HG02610 (cell line): ENCODE results near the gene DHRS3.
A peak's percentile ranks its signal among the peaks of the same experiment; 100 is the strongest.

Source experiments
- ATAC-seq: cut with Tn5 transposase; IDR thresholded peaks from one replicate; pipeline ENCODE4 v1.9.1; 2021; ENCODE audit warnings: mild to moderate bottlenecking, moderate library complexity; ENCODE audit not compliant: unreplicated experiment

Gene DHRS3

DNA sequence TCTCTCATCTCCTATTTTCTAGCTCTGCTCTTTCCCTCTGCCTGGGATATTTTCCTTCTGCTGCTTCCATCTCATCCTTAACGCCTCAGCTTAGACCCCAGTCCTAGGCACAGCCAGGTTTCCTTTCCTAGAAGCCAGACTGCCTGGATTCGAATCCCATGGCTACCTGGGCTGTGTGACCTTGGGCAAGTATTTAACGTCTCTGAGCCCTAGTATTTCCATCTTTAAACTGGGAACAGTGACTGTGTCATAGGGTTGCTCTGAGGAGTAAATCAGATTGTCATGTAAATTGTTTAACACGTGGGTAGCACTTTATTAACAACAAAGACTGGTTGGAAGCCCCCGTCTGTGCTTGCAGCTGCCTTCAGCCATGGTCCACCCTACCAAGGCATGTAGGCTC is 18.4 kb downstream of the DHRS3 start:
- ATAC-seq, result no peak

- no peak for ATAC-seq
Observed at GRCh38 chr1:12598974-12599373, 19.0 kb downstream of the DHRS3 start.

DNA sequence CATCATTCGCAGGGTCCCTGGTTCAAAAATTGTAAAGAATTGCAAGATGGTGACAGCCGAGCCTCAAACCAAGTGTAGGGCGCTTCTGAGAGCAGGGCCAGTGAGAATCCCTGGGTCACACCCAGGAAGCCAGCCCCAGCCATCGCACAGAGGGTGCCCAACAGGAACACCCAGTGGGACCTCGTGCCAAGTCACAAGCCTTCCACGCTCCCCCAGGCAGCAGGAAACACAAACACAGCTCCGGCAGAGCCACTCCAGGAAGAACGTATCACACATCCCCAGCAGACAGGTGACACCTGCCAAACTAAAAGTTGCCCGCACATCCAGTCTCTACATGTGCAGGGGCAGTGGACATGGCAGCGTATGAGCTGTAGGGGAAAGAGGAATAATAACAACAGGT is 20.2 kb downstream of the DHRS3 start:
- no peak for ATAC-seq

GRCh38 chr1:12596007-12596821 is 21.8 kb downstream of the DHRS3 start:
- ATAC-seq, result peak; percentile 50

GRCh38 chr1:12595757-12596006 is 22.3 kb downstream of the DHRS3 start:
- ATAC-seq, result no peak

GRCh38 chr1:12594966-12595756 is 22.8 kb downstream of the DHRS3 start:
- no peak for ATAC-seq

- ATAC-seq, result no peak
Observed at GRCh38 chr1:12594490-12594889, 23.5 kb downstream of the DHRS3 start.

DNA sequence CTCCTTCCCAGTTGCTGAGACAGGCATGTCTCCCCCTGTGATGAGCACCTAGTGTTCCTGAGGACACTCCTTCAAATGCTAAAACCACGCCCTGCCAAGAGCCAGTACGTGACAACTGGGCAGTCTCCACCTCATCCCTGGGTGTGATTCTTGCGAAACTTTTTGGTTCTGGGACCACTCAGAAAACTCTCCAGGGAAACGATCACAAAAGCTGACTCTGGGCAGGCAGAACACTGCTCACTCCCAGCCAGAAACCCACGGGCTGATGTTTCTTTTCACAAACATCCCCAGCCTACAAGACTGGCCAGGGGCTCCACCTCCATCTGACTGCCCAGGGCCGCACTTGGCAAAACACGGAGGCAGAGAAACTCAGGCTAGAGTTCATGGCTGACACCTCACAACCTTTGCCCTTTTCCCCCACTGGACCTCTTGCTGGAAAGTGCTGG is 24.4 kb downstream of the DHRS3 start:
- no peak for ATAC-seq

- ATAC-seq, result no peak
Observed at GRCh38 chr1:12592496-12592895, 25.5 kb downstream of the DHRS3 start.

DNA sequence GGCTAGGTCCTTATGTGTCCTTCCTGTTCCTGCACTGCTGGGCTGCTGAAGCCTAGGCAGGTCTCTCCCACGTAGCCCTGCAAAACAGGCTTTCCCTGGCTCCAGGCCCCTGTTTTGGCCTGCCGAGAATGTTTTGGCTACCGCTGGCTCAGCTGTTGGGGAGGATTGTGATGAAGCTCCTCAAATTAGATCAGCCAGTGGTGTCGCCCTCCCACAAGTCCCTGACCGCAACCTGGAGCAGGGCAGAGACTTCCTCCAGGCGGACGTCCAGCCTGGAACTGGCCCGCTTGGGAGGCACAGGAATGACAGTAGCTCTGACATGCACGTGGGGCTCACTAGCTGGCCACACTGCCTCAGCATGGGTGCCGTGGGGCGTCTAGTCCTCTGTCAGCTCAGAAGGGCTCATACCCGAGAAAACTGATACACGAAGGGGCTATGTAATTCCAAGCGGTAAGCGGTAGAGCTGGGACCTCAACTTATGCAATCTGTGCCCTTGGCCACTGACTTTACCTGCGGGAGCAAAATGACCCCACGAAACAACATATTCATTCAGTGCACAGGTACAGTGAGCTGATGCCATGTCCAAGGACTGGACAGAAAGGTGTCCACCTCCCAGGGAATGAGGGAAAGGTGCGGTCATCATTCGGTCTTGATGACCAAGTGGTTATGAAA is 26.6 kb downstream of the DHRS3 start:
- no peak for ATAC-seq

GRCh38 chr1:12588695-12589094 is 29.3 kb downstream of the DHRS3 start:
- no peak for ATAC-seq

DNA sequence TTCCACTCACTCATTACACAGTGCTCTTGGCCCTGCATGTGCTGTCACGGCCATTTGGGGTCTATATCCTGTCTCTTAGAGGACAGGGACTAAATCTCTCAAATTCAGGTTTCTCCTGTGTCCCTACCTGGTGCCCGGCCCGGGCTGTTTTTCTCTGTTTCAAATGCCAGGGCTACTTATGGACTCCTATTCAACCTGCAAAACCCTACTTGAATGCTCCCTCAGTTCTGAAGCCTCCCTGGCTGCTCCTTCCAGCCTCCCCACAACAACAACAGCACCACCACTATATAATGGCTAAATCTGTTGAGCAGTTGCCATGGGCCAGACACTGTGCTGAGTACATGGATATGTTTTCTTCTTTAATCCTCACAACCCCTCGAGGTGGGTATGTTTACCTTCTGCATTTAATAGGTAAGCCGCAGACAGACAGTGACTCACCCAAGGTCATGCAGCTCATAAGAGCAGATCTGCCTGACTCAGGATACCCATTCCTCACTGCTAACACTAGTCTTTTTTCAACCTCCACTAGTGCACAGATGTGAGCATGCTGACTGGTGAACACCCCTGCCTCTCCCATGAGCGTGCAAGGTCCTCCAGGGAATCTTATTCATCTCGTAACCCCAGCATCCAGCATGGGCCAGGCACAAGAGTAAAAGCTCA is 29.9 kb downstream of the DHRS3 start:
- ATAC-seq, result no peak

- no peak for ATAC-seq
Observed at GRCh38 chr1:12585951-12586942, 31.8 kb downstream of the DHRS3 start.

GRCh38 chr1:12585536-12585935 is 32.5 kb downstream of the DHRS3 start:
- no peak for ATAC-seq

- no peak for ATAC-seq
Observed at GRCh38 chr1:12584900-12585525, 33.0 kb downstream of the DHRS3 start.

DNA sequence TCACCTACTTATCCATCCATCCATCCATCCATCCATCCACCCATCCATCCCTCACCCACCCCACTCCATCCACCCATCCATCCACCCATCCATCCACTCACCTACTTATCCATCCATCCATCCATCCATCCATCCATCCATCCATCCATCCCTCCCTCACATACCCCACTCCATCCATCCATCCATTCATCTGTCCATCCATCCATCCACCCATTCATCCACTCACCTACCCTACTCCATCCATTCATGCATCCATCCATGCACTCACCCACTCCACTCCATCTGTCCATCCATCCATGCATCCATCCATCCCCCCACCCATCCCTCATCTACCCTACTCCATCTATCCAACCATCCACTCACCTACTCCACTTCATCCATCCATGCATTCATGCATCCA is 34.5 kb downstream of the DHRS3 start:
- ATAC-seq, result no peak

- no peak for ATAC-seq
Observed at GRCh38 chr1:12582649-12583048, 35.4 kb downstream of the DHRS3 start.

- ATAC-seq, result no peak
Observed at GRCh38 chr1:12581179-12581578, 36.8 kb downstream of the DHRS3 start.

GRCh38 chr1:12580054-12580887 is 37.7 kb downstream of the DHRS3 start:
- no peak for ATAC-seq
